ENCODE measurements around the gene CRK.
"Not testable (repeated sequence)": the region's sequence is repeated elsewhere in the genome, so short reads cannot be mapped to it uniquely, and the experiment has no call there.

The CRK gene

GRCh38 chr17:1379930-1380313, 76.1 kb downstream of the CRK start:
- no peak for DNase-seq

GRCh38 chr17:1379208-1379929, 76.7 kb downstream of the CRK start:
- DNase-seq = no peak

DNA sequence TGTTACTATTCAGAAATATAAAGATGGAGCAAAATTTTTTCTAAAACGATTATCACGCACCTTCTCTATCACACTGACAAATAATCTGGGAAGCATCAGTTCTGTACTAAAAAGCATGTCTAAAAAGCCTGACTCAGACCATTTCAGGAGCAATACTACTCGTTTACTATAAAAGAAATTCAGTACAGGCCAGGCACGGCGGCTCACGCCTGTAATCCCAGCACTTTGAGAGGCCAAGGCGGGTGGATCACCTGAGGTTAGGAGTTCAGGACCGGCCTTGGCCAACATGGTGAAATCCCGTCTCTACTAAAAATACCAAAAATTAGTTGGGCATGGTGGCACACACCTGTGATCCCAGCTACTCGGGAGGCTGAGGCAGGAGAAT, 77.6 kb downstream of the CRK start:
- DNase-seq = not testable (repeated sequence)

DNA sequence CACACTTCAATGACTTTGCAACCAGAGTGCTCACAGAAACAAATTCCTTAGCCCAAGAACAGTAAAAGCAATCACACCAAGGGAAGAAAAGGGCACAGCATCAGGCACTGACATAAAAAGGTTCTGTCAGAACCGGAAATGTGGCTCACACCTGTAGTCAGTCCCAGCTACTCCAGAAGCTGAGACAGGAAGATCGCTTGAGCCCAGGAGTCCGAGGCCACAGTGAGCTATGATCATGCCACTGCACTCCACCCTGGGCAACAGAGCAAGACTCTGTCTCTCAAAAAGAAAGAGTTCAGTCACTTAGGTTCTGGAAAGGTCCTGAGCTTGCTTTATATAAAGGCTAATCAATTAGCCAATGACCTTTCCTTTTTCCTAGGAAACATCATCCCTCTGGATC, 78.7 kb downstream of the CRK start:
- DNase-seq = no peak

DNA sequence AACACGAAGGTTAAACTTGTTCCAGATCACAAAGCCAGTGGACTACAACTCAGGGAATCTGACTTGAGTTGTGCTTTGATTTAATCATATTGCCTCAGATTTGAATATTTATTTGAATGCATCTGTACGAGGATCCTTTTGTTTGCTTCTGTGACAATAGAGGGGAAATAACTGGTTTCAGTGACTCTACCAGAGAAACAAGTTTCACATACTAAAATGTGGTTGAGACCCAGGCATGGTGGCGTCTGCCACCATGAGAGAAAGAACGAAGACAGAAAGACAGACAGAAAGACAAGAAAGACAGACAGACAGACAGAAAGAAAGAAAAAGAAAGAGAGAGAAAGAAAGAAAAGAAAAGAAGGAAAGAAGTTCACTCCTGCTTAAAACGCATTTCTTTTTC, 80.0 kb downstream of the CRK start:
- no peak for DNase-seq

GRCh38 chr17:1375615-1376014, 80.4 kb downstream of the CRK start:
- no peak for DNase-seq

- no peak for DNase-seq
Observed at GRCh38 chr17:1374431-1375177, 81.4 kb downstream of the CRK start.

GRCh38 chr17:1373707-1374237, 82.3 kb downstream of the CRK start:
- DNase-seq = no peak

- no peak for DNase-seq
Observed at GRCh38 chr17:1372618-1373017, 83.4 kb downstream of the CRK start.

DNA sequence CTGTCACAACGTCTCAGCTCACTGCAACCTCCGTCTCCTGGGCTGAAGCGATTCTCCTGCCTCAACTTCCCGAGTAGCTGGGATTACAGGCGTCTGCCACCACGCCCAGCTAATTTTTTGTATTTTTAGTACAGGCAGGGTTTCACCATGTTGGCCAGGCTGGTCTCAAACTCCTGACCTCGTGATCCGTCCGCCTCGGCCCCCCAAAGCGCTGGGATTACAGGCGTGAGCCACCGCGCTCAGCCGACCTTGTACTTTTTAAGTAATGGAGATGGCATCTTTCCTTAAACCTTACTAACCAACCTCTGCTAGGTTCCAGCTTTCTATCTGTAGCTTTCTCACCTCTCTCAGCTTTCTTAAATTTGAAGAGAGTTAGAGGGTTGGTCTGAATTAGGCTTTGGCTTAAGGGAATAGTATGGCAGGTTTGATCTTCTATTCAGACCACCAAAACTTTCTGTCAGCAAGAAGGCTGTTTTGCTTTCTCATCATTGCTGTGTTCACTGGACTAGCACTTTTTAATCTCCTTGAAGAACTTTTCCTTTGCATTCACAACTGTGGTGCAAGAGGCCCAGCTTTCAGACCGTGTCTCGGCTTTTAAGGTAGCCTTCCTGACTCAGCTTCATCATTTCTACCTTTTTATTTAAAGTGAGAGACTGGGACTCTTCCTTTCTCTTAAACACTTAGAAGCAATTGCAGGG, 84.0 kb downstream of the CRK start:
- DNase-seq = no peak
